Trophoblast cell (in vitro differentiated cells and primary cell): ENCODE data around the gene WNT3.

Source experiments
- DNase-seq, 2 donors: peaks; one replicate each; pipeline ENCODE4 v3.0.0-alpha.2; 2016
- H2AFZ ChIP-seq: 2 replicates; pipeline ENCODE4 v1.6.1; 2013; ENCODE audit warnings: low read length, moderate library complexity, mild to moderate bottlenecking; ENCODE audit not compliant: insufficient read depth, poor library complexity
- H2AK5ac ChIP-seq: 2 replicates; pipeline ENCODE4 v1.6.1; 2013; ENCODE audit warnings: mild to moderate bottlenecking, low read length
- H2BK120ac ChIP-seq: 2 replicates; pipeline ENCODE4 v1.6.1; 2013; ENCODE audit warnings: low read length, mild to moderate bottlenecking, moderate library complexity; ENCODE audit not compliant: insufficient read depth, poor library complexity
- H2BK12ac ChIP-seq: 2 replicates; pipeline ENCODE4 v1.6.1; 2013; ENCODE audit warnings: mild to moderate bottlenecking, low read length, moderate library complexity
- H2BK5ac ChIP-seq: 2 replicates; pipeline ENCODE4 v1.6.1; 2013; ENCODE audit warnings: low read length, low read depth, moderate library complexity, mild to moderate bottlenecking; ENCODE audit not compliant: poor library complexity
- H3K14ac ChIP-seq: 2 replicates; pipeline ENCODE4 v1.6.1; 2013; ENCODE audit warnings: mild to moderate bottlenecking, low read length
- H3K18ac ChIP-seq: 2 replicates; pipeline ENCODE4 v1.6.1; 2013; ENCODE audit warnings: mild to moderate bottlenecking, low read length
- H3K23ac ChIP-seq: 2 replicates; pipeline ENCODE4 v1.6.1; 2013; ENCODE audit warnings: low read length
- H3K27ac ChIP-seq: 2 replicates; pipeline ENCODE4 v1.5.1; 2013; ENCODE audit warnings: low read depth, mild to moderate bottlenecking, inconsistent platforms, low read length, moderate library complexity
- H3K27me3 ChIP-seq: 2 replicates; pipeline ENCODE4 v1.6.1; 2013; ENCODE audit warnings: inconsistent platforms, mild to moderate bottlenecking, low read length, moderate library complexity; ENCODE audit not compliant: insufficient read depth
- H3K36me3 ChIP-seq, 2 experiments: 1 replicate in 1 of 2; 2 replicates in 1 of 2; pipeline ENCODE4 v1.6.1; 2013; ENCODE audit warnings: low read length in 2 of 2, mild to moderate bottlenecking in 2 of 2, moderate library complexity in 1 of 2; ENCODE audit not compliant: insufficient read depth in 2 of 2, control insufficient read depth in 1 of 2
- H3K4ac ChIP-seq: 2 replicates; pipeline ENCODE4 v1.6.1; 2013; ENCODE audit warnings: low read depth, mild to moderate bottlenecking, low read length, moderate library complexity
- H3K4me1 ChIP-seq, 2 experiments: 1 replicate in 1 of 2; 2 replicates in 1 of 2; pipeline ENCODE4 v1.6.1; 2013; ENCODE audit warnings: low read length in 2 of 2, mild to moderate bottlenecking in 2 of 2, moderate library complexity in 1 of 2; ENCODE audit not compliant: insufficient read depth in 2 of 2, control insufficient read depth in 1 of 2
- H3K4me2 ChIP-seq: 2 replicates; pipeline ENCODE4 v1.6.1; 2013; ENCODE audit warnings: inconsistent platforms, mild to moderate bottlenecking, low read length, moderate library complexity
- H3K4me3 ChIP-seq: 2 replicates; pipeline ENCODE4 v1.5.1; 2013; ENCODE audit warnings: mild to moderate bottlenecking, low read depth, low read length, inconsistent platforms
- H3K79me1 ChIP-seq: one replicate; pipeline ENCODE4 v1.6.1; 2013; ENCODE audit warnings: low read length
- H3K79me2 ChIP-seq: 2 replicates; pipeline ENCODE4 v1.6.1; 2013; ENCODE audit warnings: low read length, mild to moderate bottlenecking; ENCODE audit not compliant: control insufficient read depth, insufficient read depth, poor library complexity
- H3K9ac ChIP-seq: 2 replicates; pipeline ENCODE4 v1.6.1; 2013; ENCODE audit warnings: mild to moderate bottlenecking, low read length
- H3K9me3 ChIP-seq: 2 replicates; pipeline ENCODE4 v1.6.1; 2013; ENCODE audit warnings: low read depth, mild to moderate bottlenecking, control low read depth, inconsistent platforms, low read length; ENCODE audit not compliant: insufficient read depth
- H4K12ac ChIP-seq: 2 replicates; pipeline ENCODE4 v1.6.1; 2013; ENCODE audit warnings: low read depth, mild to moderate bottlenecking, low read length, moderate library complexity
- H4K8ac ChIP-seq: 2 replicates; pipeline ENCODE4 v1.6.1; 2013; ENCODE audit warnings: low read depth, mild to moderate bottlenecking, low read length, moderate library complexity
- H4K91ac ChIP-seq: one replicate; pipeline ENCODE4 v1.6.1; 2013; ENCODE audit warnings: low read depth, mild to moderate bottlenecking, low read length, moderate library complexity
- WGBS: extraction: QIAGEN DNeasy Blood & Tissue Kit; methylation state at CpG from one replicate; pipeline ENCODE4 v1.1.7; 2013; ENCODE audit warnings: missing lambda C conversion rate; ENCODE audit not compliant: insufficient read length, insufficient coverage; ENCODE audit errors: extremely low coverage; 5-methylcytosine and 5-hydroxymethylcytosine counted together

The WNT3 gene

GRCh38 chr17:46854948-46855347, 36.5 kb upstream of the WNT3 start:
- WGBS = no CpG with 5 or more reads among the region's 4 CpGs
- Histone ChIP-seq H2BK12ac (peak overlapping the region; percentile 59), H3K4me3 (no peak overlapping the region), H4K91ac (no peak overlapping the region), H3K27me3 (peaks cover 6% of the 10 kb centered on the region), H2BK5ac (no peak overlapping the region), H3K4ac (no peak overlapping the region), H3K79me2 (peaks cover 8% of the 10 kb centered on the region), H3K4me2 (no peak overlapping the region), H3K36me3 (peaks cover 2 to 4% of the 10 kb centered on the region in 2 experiments), H3K14ac (no peak overlapping the region), H3K18ac (no peak overlapping the region), H3K4me1 (peaks cover 19 to 21% of the 10 kb centered on the region in 2 experiments), H3K27ac (peak overlapping the region; percentile 39), H2AK5ac (no peak overlapping the region), H2BK120ac (no peak overlapping the region), H2AFZ (no peak overlapping the region), H3K9me3 (peaks cover 6% of the 10 kb centered on the region), H4K12ac (no peak overlapping the region), H3K79me1 (peaks cover 17% of the 10 kb centered on the region), H4K8ac (no peak overlapping the region), H3K23ac (no peak overlapping the region), H3K9ac (no peak overlapping the region)
- DNase-seq = no peak

DNA sequence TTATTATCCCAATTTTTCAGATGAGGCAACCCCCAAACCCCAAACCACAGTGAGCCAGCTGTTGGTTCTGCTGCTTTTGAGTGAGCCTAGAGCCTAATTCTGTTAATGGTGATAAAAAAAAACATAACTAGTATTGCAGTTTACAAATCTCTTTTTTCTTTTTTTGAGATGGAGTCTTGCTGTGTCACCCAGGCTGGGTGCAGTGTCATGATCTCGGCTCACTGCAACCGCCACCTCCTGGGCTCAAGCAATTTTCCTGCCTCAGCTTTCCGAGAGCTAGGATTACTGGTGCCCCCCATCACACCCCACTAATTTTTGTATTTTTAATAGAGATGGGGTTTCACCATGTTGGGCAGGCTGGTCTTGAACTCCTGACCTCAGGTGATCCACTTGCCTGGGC, 36.0 kb upstream of the WNT3 start:
- peak overlapping the region; percentile 33 for H3K4ac ChIP-seq
- H4K91ac ChIP-seq = no peak overlapping the region
- H3K9me3 ChIP-seq = peaks cover 6% of the 10 kb centered on the region
- H3K4me2 ChIP-seq = peak overlapping the region; percentile 32
- peaks cover 17% of the 10 kb centered on the region for H3K79me1 ChIP-seq
- H4K8ac ChIP-seq = no peak overlapping the region
- WGBS = no CpG with 5 or more reads among the region's 3 CpGs
- peaks cover 6% of the 10 kb centered on the region for H3K27me3 ChIP-seq
- peaks cover 2 to 4% of the 10 kb centered on the region in 2 experiments for H3K36me3 ChIP-seq
- H3K4me3 ChIP-seq = no peak overlapping the region
- H4K12ac ChIP-seq = no peak overlapping the region
- no peak overlapping the region for H3K23ac ChIP-seq
- no peak overlapping the region for H3K9ac ChIP-seq
- no peak overlapping the region for H2BK120ac ChIP-seq
- peaks cover 8% of the 10 kb centered on the region for H3K79me2 ChIP-seq
- no peak overlapping the region for H2AFZ ChIP-seq
- no peak overlapping the region for H3K14ac ChIP-seq
- no peak overlapping the region for H3K18ac ChIP-seq
- no peak overlapping the region for H2BK12ac ChIP-seq
- H2BK5ac ChIP-seq = no peak overlapping the region
- peak overlapping the region; percentile 39 for H3K27ac ChIP-seq
- no peak for DNase-seq
- H3K4me1 ChIP-seq = peaks cover 19 to 20% of the 10 kb centered on the region in 2 experiments
- H2AK5ac ChIP-seq = no peak overlapping the region

DNA sequence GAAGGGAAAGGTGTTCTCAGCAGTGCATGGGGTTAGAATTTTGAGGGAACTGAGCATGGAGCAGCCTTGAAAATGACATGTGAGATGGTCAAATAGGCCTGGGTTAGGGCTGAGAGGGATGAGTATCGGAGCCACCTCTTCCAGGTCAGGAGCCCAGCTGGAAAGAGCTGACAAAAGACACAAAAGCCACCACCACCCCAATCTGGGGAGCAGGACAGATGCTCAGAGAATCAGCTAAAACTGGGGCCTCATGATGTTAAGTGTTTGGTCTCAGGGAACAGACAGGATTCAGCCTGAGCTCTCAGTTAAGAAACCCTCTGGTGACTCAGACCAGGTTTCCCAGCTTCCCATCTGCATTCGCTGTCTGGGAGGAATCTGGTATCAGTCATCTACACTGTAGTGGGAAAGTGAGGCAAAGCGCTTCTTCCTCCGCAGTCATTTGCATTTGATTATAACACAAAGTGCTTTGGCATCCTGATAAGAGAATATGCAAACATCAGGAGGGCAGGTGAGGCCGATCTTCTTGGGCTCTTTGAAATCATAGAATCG, 35.5 kb upstream of the WNT3 start:
- H3K4me3 ChIP-seq = no peak overlapping the region
- H3K9me3 ChIP-seq = peaks cover 6% of the 10 kb centered on the region
- no peak overlapping the region for H4K12ac ChIP-seq
- peak in 1 of 2 donors; percentile 37 for DNase-seq
- H3K4me2 ChIP-seq = peak overlapping the region; percentile 32
- peak overlapping the region; percentile 28 for H3K18ac ChIP-seq
- WGBS = no CpG with 5 or more reads among the region's 6 CpGs
- peak overlapping the region; percentile 13 for H3K14ac ChIP-seq
- no peak overlapping the region for H2AK5ac ChIP-seq
- H2AFZ ChIP-seq = no peak overlapping the region
- peaks cover 6% of the 10 kb centered on the region for H3K27me3 ChIP-seq
- H3K23ac ChIP-seq = no peak overlapping the region
- H3K27ac ChIP-seq = peak overlapping the region; percentile 48
- peaks cover 19 to 20% of the 10 kb centered on the region in 2 experiments for H3K4me1 ChIP-seq
- H4K8ac ChIP-seq = peak overlapping the region; percentile 24
- peak overlapping the region; percentile 48 for H4K91ac ChIP-seq
- peaks cover 8% of the 10 kb centered on the region for H3K79me2 ChIP-seq
- H3K4ac ChIP-seq = peak overlapping the region; percentile 33
- H3K9ac ChIP-seq = no peak overlapping the region
- peaks cover 2 to 4% of the 10 kb centered on the region in 2 experiments for H3K36me3 ChIP-seq
- H2BK5ac ChIP-seq = peak overlapping the region; percentile 37
- H3K79me1 ChIP-seq = peaks cover 17% of the 10 kb centered on the region
- no peak overlapping the region for H2BK120ac ChIP-seq
- H2BK12ac ChIP-seq = no peak overlapping the region

DNA sequence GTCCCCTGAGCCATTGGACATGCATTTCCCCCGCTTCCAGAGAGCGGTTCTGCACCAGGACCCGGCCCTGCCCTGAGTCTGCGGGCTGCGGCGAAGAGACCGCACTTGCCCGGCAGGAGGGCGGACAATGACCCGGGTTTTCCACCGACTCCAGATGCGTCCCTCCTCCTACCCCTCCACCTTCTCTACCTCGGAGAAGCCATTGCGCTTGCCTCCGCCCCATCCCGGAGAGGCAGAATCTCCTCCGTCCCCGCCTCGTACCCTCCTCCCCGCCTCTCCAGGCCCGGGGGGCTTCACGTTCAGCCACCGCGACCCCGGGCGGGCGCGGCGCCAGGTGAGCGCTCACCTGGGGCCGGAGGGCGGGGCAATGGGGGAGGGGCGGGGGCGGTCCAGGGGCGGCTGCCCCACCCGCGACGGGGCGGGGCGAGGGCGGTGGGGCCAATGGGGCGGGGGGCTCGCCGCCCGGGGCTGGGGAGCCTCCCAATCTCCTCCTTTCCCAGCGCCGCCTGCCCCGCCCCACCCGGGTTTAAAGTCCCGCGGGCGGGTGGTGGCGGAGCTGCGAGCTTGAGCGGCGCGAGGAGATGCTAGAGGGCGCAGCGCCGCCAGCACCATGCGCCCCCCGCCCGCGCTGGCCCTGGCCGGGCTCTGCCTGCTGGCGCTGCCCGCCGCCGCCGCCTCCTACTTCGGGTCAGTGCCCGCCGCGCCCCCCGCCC, 32.7 kb upstream of the WNT3 start, which contains the start of gene WNT9B:
Gene WNT9B, plus strand, starts transcription at position 555 of the 713 bp plus-strand sequence. Its CDS starts 56 bp downstream, at position 611.
- Histone ChIP-seq H3K18ac (peak within 1 kb of the TSS; percentile 94), H3K79me1 (peaks cover 17% of the 10 kb centered on the region), H2BK12ac (peak within 1 kb of the TSS; percentile 55), H3K27me3 (peaks cover 6% of the 10 kb centered on the region), H3K14ac (peak within 1 kb of the TSS; percentile 78), H4K8ac (peak within 1 kb of the TSS; percentile 74), H3K4ac (peak within 1 kb of the TSS; percentile 16), H2AK5ac (peak within 1 kb of the TSS; percentile 28), H3K36me3 (no peaks in the 10 kb centered on the region), H3K9ac (peak within 1 kb of the TSS; percentile 94), H2BK120ac (peak within 1 kb of the TSS; percentile 81), H2AFZ (peak within 1 kb of the TSS; percentile 69), H4K91ac (peak within 1 kb of the TSS; percentile 88), H4K12ac (peak within 1 kb of the TSS; percentile 39), H3K23ac (no peak within 1 kb of the TSS), H3K4me3 (peak within 1 kb of the TSS; percentile 90), H3K4me1 (peaks cover 19 to 20% of the 10 kb centered on the region in 2 experiments), H3K79me2 (peaks cover 8% of the 10 kb centered on the region), H3K9me3 (peaks cover 6% of the 10 kb centered on the region), H3K4me2 (peak within 1 kb of the TSS; percentile 90), H2BK5ac (peak within 1 kb of the TSS; percentile 71), H3K27ac (peak within 1 kb of the TSS; percentile 37)
- no CpG with 5 or more reads among the region's 75 CpGs for WGBS
- peak in 1 of 2 donors; percentile 45 for DNase-seq
